Uterus (tissue), 4 donors: Measurements from ENCODE around the gene EPB42. TPM values are rescaled to one million over a fixed set of nuclear protein-coding genes. Genes with fewer than 3 reads are reported as not detected.

Experiments used
- DNase-seq, 2 donors: peaks; one replicate each; pipeline ENCODE4 v3.0.0-alpha.2; 2019 to 2020
- H3K27ac ChIP-seq, 2 donors: fragments of 200-600 bp; sonication (generic); 1 replicate in 1 of 2; 2 replicates in 1 of 2; pipeline ENCODE4 v1.5.1; 2016 to 2018
- H3K27me3 ChIP-seq, 2 donors: fragments of 200-600 bp; sonication (generic); one replicate each; pipeline ENCODE4 v1.5.1; 2018 to 2019; ENCODE audit warnings: control low read depth in 1 of 2
- H3K36me3 ChIP-seq, 2 donors: fragments of 200-600 bp; sonication (generic); one replicate each; pipeline ENCODE4 v1.5.1; 2019; ENCODE audit warnings: control low read depth in 1 of 2
- H3K4me1 ChIP-seq, 2 donors: fragments of 200-600 bp; sonication (generic); one replicate each; pipeline ENCODE4 v1.5.1; 2018 to 2019; ENCODE audit warnings: control low read depth in 1 of 2
- H3K4me3 ChIP-seq, 2 donors: fragments of 200-600 bp; sonication (generic); 1 replicate in 1 of 2; 2 replicates in 1 of 2; pipeline ENCODE4 v1.5.1; 2018 to 2019; ENCODE audit warnings: mild to moderate bottlenecking in 1 of 2
- H3K9me3 ChIP-seq, 2 donors: fragments of 200-600 bp; sonication (generic); one replicate each; pipeline ENCODE4 v1.5.1; 2019; ENCODE audit warnings: control low read depth in 1 of 2
- POLR2A ChIP-seq, 2 donors: fragments of 450-650 bp; IDR thresholded peaks; one replicate each; pipeline ENCODE4 v1.6.1; 2016; ENCODE audit warnings: antibody characterized with exemption in 2 of 2, mild to moderate bottlenecking in 1 of 2, moderate library complexity in 1 of 2
- intact Hi-C: fragments of 100-400 bp; cut with DNase I; formaldehyde crosslinking; loops from one replicate; pipeline ENCODE4 v1.15.1; 2023; ENCODE audit warnings: low total_unique reads
- total RNA-seq, 4 donors: library from RNA; depleted of rRNA in 3 of 4; stranded (reverse); fragments of >200 nt in 3 of 4; gene quantifications; one replicate each; pipeline versions ENCODE4 v1.1.0 to v1.2.4, GENCODE V29; 2014 to 2023
- TF ChIP-seq, protein P1 (sequence below), 4 experiments: fragments of 200-600 bp in 2 of 4; fragments of 450-650 bp in 2 of 4; sonication (generic) in 2 of 4; IDR thresholded peaks; one replicate each; pipeline ENCODE4 v1.5.1; 2016 to 2019; ENCODE audit warnings: antibody characterized with exemption in 4 of 4, mild to moderate bottlenecking in 2 of 4, moderate library complexity in 1 of 4
- donor health status: DM: yes; HTN: yes; CAD: no.

EPB42 gene
- total RNA-seq, 4 donors from 2014 or later = 2.6 TPM; not detected in 3

DNA sequence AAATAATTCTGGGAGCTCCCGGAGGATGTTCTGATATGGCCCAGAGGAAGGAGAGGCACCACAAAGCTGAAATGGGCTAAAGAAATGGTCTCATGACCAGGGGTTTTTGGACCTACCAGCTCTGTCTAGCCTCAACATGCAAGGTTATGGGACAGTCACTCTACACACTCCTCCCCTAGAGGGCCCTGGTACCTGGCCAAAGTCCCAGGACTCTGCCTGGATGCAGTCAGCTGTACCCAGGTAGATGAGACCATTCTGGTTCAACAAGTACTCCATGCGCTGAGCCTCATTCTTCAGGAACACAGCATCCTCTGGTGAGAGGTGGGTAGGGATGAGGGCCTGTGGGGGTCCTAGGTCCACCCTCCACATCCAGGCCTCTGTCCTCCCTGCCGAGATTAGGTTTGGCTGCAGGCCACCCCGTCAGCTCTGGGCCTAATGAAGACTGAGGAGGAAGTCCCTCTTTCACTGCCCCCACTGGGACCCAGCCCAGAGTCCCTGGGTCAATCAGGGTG is 9.5 kb downstream of the EPB42 start:
- intact Hi-C loops = no loop called here

DNA sequence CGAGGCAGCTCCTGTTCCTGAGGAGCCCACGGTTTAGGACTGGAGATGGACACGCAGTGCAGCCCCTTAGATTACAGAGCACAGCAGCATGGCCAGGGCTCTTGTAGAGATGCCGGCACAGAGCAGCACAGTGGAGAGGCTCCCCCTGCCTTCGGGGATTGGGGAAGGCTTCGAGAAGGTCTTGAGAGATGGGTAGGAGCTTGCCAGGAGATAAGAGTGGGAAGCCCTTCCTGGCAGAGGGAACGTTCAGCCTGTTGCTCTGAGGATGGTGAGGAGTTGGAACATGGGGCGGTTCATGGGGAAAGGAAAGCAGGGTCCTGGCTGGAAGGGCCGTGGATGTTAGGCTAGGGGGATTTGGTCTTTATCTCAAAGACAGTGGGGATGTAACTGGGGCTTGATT is 10.0 kb downstream of the EPB42 start:
- intact Hi-C loops = no loop called here
- TF ChIP-seq, protein P1, sequence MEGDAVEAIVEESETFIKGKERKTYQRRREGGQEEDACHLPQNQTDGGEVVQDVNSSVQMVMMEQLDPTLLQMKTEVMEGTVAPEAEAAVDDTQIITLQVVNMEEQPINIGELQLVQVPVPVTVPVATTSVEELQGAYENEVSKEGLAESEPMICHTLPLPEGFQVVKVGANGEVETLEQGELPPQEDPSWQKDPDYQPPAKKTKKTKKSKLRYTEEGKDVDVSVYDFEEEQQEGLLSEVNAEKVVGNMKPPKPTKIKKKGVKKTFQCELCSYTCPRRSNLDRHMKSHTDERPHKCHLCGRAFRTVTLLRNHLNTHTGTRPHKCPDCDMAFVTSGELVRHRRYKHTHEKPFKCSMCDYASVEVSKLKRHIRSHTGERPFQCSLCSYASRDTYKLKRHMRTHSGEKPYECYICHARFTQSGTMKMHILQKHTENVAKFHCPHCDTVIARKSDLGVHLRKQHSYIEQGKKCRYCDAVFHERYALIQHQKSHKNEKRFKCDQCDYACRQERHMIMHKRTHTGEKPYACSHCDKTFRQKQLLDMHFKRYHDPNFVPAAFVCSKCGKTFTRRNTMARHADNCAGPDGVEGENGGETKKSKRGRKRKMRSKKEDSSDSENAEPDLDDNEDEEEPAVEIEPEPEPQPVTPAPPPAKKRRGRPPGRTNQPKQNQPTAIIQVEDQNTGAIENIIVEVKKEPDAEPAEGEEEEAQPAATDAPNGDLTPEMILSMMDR (IDR thresholded peaks at IDR 0.05) = no peak
- no peak for TF ChIP-seq POLR2A (IDR thresholded peaks at IDR 0.05)
- no peaks in the 10 kb centered on the region for H3K27me3 ChIP-seq
- H3K4me1 ChIP-seq = no peaks in the 10 kb centered on the region
- DNase-seq = no peak
- H3K4me3 ChIP-seq = no peak overlapping the region
- H3K27ac ChIP-seq = no peak overlapping the region
- H3K9me3 ChIP-seq = no peaks in the 10 kb centered on the region
- H3K36me3 ChIP-seq = no peaks in the 10 kb centered on the region

More for the DNA sequence above, 9.5 kb downstream of the EPB42 start:
- DNase-seq = no peak
- H3K36me3 ChIP-seq = no peaks in the 10 kb centered on the region
- no peak overlapping the region for H3K4me3 ChIP-seq
- no peaks in the 10 kb centered on the region for H3K9me3 ChIP-seq
- no peak overlapping the region for H3K27ac ChIP-seq
- H3K27me3 ChIP-seq = no peaks in the 10 kb centered on the region
- H3K4me1 ChIP-seq = no peaks in the 10 kb centered on the region
- TF ChIP-seq POLR2A (IDR thresholded peaks at IDR 0.05) = no peak
- TF ChIP-seq, protein P1 (IDR thresholded peaks at IDR 0.05) = no peak

DNA sequence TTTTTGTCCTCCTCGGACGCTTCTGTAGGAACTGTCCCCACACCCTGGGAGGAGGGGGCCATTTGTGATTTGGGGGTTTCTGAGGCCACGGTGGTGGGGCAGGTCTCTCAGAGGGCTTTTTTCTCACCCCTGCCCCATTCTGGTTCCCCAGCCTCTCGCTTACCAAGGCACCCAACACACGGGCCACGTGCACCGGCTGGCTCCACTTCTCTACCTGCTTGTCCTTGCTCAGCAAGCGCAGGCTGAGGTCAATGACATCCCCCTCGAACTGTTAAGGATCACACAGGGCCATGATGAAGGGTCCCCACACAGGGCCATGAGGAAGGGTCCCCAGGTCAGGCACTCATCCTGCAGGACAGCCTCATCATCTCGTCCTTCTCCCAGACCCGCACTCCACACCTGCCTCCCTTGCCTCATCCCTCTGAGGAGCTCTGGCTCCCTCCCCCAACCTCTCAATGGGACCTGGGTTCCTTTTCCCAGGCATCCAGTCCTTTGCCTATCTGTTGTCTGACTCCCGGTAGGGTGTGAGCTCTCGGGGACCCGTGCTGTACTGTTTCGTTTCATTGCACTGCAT is 10.6 kb downstream of the EPB42 start:
- no peak for DNase-seq
- intact Hi-C loops = no loop called here
- TF ChIP-seq, protein P1 (IDR thresholded peaks at IDR 0.05) = no peak
- Histone ChIP-seq H3K4me3 (no peak overlapping the region), H3K36me3 (no peaks in the 10 kb centered on the region), H3K4me1 (no peaks in the 10 kb centered on the region), H3K27ac (no peak overlapping the region), H3K9me3 (no peaks in the 10 kb centered on the region), H3K27me3 (no peaks in the 10 kb centered on the region)

DNA sequence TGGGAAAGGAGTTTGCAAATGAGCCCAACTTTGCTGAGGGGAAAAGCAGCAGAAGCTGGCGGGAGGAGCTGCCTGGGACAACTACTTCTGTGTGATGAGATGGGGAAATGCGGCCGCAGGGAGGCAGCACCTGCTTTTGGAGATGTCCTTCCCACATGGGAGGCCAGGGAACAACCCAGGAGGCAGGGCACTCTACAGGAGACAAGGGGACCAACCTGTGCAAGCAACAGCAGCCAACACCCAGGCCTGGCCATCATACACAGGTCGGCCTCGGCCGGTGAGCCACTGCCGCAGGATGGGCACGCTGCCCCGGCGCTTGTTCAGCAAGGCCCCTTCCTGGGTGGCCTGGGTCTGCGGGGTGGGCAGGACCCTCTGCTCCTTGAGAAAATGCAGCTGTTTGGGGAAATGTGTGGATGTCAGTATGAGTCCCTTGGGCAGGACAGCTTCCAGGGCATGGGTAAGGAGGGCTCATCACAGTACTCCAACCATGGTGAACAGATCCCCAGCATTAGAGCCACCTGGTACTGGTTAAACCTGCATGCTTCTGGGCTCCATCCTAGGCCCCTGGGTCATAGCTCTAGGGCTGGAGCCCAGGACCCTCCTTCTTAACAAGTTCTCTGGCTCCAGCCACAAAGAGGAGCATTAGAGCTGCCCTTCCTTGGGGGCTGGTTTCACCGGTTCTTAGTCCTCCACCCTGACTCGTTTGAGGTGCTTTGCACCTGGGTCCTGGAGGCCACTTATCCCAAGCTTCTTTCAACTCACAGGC is 11.6 kb downstream of the EPB42 start:
- no peaks in the 10 kb centered on the region for H3K36me3 ChIP-seq
- no peaks in the 10 kb centered on the region for H3K9me3 ChIP-seq
- no peak overlapping the region for H3K27ac ChIP-seq
- no peak for DNase-seq
- H3K4me3 ChIP-seq = no peak overlapping the region
- no peaks in the 10 kb centered on the region for H3K27me3 ChIP-seq
- intact Hi-C loops = no loop called here
- H3K4me1 ChIP-seq = no peaks in the 10 kb centered on the region
- TF ChIP-seq POLR2A (IDR thresholded peaks at IDR 0.05) = no peak
- TF ChIP-seq, protein P1 (IDR thresholded peaks at IDR 0.05) = no peak
